Natural killer cell treated with Interleukin-12 subunit alpha and Interleukin-12 subunit beta and Interleukin-15 and Interleukin-18, amount 100 ng/mL, for 72 hours (primary cell): Measurements from ENCODE around the gene EGFL6. TPM values are rescaled to one million over a fixed set of nuclear protein-coding genes. Genes with fewer than 3 reads are reported as not detected.

Experiments
- ATAC-seq, 2 donors: fragments of 150-1000 bp; cut with Tn5 transposase in 1 of 2; sonication (Bioruptor Pico), chemical (Tn5 transposase) in 1 of 2; 2 replicates each; pipeline ENCODE4 v1.10.0; 2021
- DNase-seq: peaks from one replicate; pipeline ENCODE4 v3.0.0; 2022; ENCODE audit warnings: low spot score
- H3K27ac Mint-ChIP-seq, 2 donors: 1 replicate in 1 of 2; 2 replicates in 1 of 2; pipeline ENCODE4 v1.8.0; 2022; ENCODE audit warnings: mixed read lengths in 2 of 2, mild to moderate bottlenecking in 1 of 2, moderate library complexity in 1 of 2
- H3K27me3 Mint-ChIP-seq, 2 donors: 1 replicate in 1 of 2; 2 replicates in 1 of 2; pipeline ENCODE4 v1.8.0; 2022; ENCODE audit warnings: mixed read lengths in 2 of 2
- H3K36me3 Mint-ChIP-seq: one replicate; pipeline ENCODE4 v1.8.0; 2022; ENCODE audit warnings: mixed read lengths
- H3K4me1 Mint-ChIP-seq, 2 donors: 1 replicate in 1 of 2; 2 replicates in 1 of 2; pipeline ENCODE4 v1.8.0; 2022; ENCODE audit warnings: low read depth in 2 of 2, mixed read lengths in 2 of 2, mild to moderate bottlenecking in 1 of 2
- H3K4me3 Mint-ChIP-seq: one replicate; pipeline ENCODE4 v1.8.0; 2022; ENCODE audit warnings: mixed read lengths
- H3K9me3 Mint-ChIP-seq: 2 replicates; pipeline ENCODE4 v1.8.0; 2022; ENCODE audit warnings: mixed read lengths
- total RNA-seq, 2 donors: library from RNA; stranded (reverse); gene quantifications; one replicate each; pipeline ENCODE4 v1.2.3, GENCODE V29; 2022

EGFL6 gene
- total RNA-seq, 2 donors from 2014 or later: 3.2 to 5.0 TPM

DNA sequence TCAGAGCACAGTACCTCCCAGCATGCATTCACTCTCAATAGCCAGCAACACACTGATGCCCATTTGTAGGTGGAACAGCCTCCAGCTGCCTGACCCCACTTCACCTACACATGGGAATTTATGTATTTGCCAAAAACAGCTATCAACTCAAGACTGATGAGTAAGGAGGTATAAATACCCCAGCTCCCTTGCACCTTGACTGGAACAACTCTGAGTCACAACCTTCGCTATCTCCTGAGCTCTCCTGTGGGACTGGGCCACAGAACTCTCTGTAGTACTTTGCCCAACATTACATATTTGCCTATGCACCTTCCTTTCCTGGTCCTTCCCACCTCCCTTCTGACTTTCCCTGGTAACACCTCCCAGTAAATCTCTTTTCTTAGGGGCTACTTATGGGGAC is 16.5 kb upstream of the EGFL6 start:
- no peak overlapping the region for H3K27ac Mint-ChIP-seq
- peaks cover 7% of the 10 kb centered on the region for H3K36me3 Mint-ChIP-seq
- H3K4me1 Mint-ChIP-seq: peaks cover 8 to 19% of the 10 kb centered on the region in 2 donors
- no peak overlapping the region for H3K4me3 Mint-ChIP-seq
- DNase-seq: no peak
- ATAC-seq: no peak
- no peaks in the 10 kb centered on the region for H3K9me3 Mint-ChIP-seq
- H3K27me3 Mint-ChIP-seq: peaks cover 25 to 27% of the 10 kb centered on the region in 2 donors

DNA sequence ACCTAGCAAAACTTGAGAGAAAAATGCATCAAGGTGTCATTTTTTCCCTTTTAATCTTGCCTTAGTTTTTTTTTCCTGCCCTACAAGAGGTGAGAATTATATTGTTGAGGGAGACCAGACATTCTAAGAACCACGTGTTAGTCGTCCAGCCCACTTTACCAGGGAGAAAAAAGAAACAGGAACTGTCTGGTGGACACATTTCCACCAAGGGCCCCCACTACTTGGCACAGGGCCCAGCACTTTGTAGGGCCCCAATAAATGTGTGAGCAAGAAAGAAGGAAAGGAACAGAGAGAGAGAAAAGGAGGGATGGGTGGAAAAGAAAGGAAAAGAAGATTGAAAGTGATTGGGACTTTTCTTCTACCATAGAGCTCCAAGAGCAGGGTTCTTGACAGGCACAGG is 3.9 kb upstream of the EGFL6 start:
- H3K4me1 Mint-ChIP-seq: peaks cover 0 to 2% of the 10 kb centered on the region in 2 donors
- H3K4me3 Mint-ChIP-seq: no peak overlapping the region
- H3K36me3 Mint-ChIP-seq: no peaks in the 10 kb centered on the region
- H3K27ac Mint-ChIP-seq: no peak overlapping the region
- no peak for DNase-seq
- ATAC-seq: no peak
- H3K9me3 Mint-ChIP-seq: no peaks in the 10 kb centered on the region
- H3K27me3 Mint-ChIP-seq: peaks cover 0 to 54% of the 10 kb centered on the region in 2 donors

- Mint-ChIP-seq H3K27ac (no peak overlapping the region), H3K36me3 (no peaks in the 10 kb centered on the region), H3K4me3 (peak overlapping the region; percentile 44), H3K27me3 (peaks cover 0 to 45% of the 10 kb centered on the region in 2 donors), H3K4me1 (peaks cover 0 to 6% of the 10 kb centered on the region in 2 donors), H3K9me3 (no peaks in the 10 kb centered on the region)
- no peak for DNase-seq
- ATAC-seq: no peak
Observed at GRCh38 chrX:13570261-13570605, 832 bp downstream of the EGFL6 start.

GRCh38 chrX:13571136-13571535 is 1.7 kb downstream of the EGFL6 start:
- ATAC-seq (no peak), DNase-seq (no peak)
- Mint-ChIP-seq H3K4me1 (peaks cover 0 to 6% of the 10 kb centered on the region in 2 donors), H3K36me3 (no peaks in the 10 kb centered on the region), H3K27ac (no peak overlapping the region), H3K9me3 (no peaks in the 10 kb centered on the region), H3K4me3 (peak overlapping the region; percentile 6), H3K27me3 (peaks cover 0 to 40% of the 10 kb centered on the region in 2 donors)

DNA sequence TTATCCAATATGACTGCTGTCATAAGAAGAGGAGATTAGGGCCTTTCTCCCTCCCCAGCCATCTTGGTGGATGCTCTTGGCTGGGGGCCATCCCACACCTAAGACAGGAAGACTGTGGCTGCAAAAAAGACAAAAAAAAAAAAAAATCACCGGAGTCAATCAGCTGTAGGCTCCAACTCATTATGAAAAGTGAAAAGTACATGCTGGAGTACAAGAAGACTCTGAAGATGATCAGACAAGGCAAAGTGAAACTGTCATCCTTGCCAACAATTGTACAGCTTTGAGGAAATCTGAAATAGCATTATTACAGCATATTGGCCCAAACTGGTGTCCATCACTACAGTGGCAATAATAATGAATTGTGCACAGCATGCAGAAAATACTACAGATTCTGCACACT is 5.2 kb downstream of the EGFL6 start:
- H3K27ac Mint-ChIP-seq: no peak overlapping the region
- ATAC-seq (peak in 1 of 2 donors; percentile 49), DNase-seq (no peak)
- H3K9me3 Mint-ChIP-seq: no peaks in the 10 kb centered on the region
- no peak overlapping the region for H3K4me3 Mint-ChIP-seq
- H3K4me1 Mint-ChIP-seq: peaks cover 0 to 6% of the 10 kb centered on the region in 2 donors
- peaks cover 0 to 16% of the 10 kb centered on the region in 2 donors for H3K27me3 Mint-ChIP-seq
- no peaks in the 10 kb centered on the region for H3K36me3 Mint-ChIP-seq

GRCh38 chrX:13579661-13580060 is 10.3 kb downstream of the EGFL6 start:
- Mint-ChIP-seq H3K4me3 (no peak overlapping the region), H3K9me3 (no peaks in the 10 kb centered on the region), H3K36me3 (no peaks in the 10 kb centered on the region), H3K27ac (no peak overlapping the region), H3K4me1 (no peaks in the 10 kb centered on the region), H3K27me3 (peaks cover 25 to 29% of the 10 kb centered on the region in 2 donors)
- ATAC-seq (no peak), DNase-seq (no peak)

DNA sequence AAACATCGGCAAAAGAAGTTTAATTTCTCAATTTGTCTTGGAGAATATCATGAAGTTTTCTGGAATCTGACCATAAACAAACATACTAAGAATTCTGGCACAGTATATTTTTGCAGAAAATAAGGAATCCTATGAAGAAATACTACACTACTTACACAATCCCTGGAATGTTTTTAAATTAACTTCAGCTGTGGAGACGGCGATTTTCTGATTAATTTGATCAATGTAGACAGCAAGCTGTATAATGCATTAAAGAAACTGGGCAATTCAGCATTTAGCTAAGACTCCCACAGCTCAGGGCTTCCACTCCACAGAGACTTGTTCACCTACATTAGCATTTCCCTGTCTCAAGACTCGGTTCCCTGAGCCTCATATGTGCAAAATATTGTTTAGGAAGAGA is 12.2 kb downstream of the EGFL6 start:
- Mint-ChIP-seq H3K36me3 (no peaks in the 10 kb centered on the region), H3K4me3 (no peak overlapping the region), H3K4me1 (no peaks in the 10 kb centered on the region), H3K27ac (no peak overlapping the region), H3K27me3 (peaks cover 36 to 39% of the 10 kb centered on the region in 2 donors), H3K9me3 (no peaks in the 10 kb centered on the region)
- DNase-seq: no peak
- ATAC-seq: no peak

DNA sequence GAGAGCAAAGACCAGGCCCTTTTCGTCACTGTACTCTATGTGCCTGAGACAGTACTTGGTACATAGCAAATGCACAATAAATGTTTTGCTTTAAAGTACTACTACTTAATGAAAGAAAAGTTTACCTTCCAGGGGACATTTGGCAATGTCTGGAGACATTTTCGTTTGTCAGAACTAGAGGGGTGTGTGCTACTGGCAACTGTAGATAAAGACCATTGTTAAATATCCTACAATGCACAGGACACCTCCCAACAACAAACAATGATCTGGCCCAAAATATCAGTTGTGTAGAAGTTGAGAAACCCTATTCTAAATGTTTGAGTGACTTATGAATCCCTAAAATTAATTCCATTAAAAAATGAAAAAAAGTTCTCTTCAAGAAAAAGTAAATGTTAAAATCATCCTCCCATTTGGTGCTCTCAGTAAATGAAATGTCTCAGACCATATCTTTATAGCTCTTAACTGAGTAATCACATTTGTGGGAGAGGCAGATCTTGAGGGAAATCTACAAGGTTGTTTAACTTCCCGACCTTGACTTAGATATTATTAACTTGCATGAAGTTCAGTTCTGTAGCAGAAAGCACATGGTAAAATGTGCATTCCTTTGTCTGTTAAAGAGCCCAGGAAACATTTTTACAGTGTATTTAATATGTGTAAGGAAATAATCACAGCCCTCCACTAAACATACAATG is 18.5 kb downstream of the EGFL6 start:
- H3K27me3 Mint-ChIP-seq: peaks cover 29 to 38% of the 10 kb centered on the region in 2 donors
- no peaks in the 10 kb centered on the region for H3K36me3 Mint-ChIP-seq
- H3K4me1 Mint-ChIP-seq: no peaks in the 10 kb centered on the region
- ATAC-seq: no peak
- H3K27ac Mint-ChIP-seq: no peak overlapping the region
- no peak overlapping the region for H3K4me3 Mint-ChIP-seq
- H3K9me3 Mint-ChIP-seq: no peaks in the 10 kb centered on the region
- no peak for DNase-seq

- ATAC-seq (no peak), DNase-seq (no peak)
- Mint-ChIP-seq H3K27ac (no peak overlapping the region), H3K36me3 (no peaks in the 10 kb centered on the region), H3K4me1 (no peaks in the 10 kb centered on the region), H3K27me3 (peaks cover 18 to 35% of the 10 kb centered on the region in 2 donors), H3K4me3 (no peak overlapping the region), H3K9me3 (no peaks in the 10 kb centered on the region)
Observed at GRCh38 chrX:13590207-13590606, 20.8 kb downstream of the EGFL6 start.

DNA sequence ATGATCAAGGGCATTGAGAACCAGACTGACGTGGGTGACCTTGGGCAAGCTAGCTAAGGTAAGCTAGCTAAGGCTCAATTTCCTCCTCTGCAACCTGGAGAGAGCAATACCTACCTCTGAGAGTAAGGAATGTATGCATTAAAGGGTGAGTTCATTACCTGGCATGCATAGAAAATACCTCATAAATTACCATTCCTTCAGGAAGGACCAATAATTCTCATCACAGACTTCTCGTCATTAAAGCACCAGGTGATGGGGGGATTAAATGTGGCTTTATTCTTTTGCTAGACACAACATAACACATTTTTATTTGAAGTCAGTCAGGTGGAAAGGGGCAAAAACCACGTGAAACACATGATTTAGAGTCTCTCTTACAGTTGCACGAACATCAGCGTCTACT is 21.5 kb downstream of the EGFL6 start:
- no peak for ATAC-seq
- DNase-seq: no peak
- Mint-ChIP-seq H3K27ac (no peak overlapping the region), H3K9me3 (no peaks in the 10 kb centered on the region), H3K4me3 (no peak overlapping the region), H3K36me3 (no peaks in the 10 kb centered on the region), H3K27me3 (peaks cover 15 to 32% of the 10 kb centered on the region in 2 donors), H3K4me1 (no peaks in the 10 kb centered on the region)

GRCh38 chrX:13597874-13598273 is 28.5 kb downstream of the EGFL6 start:
- DNase-seq (no peak), ATAC-seq (no peak)
- Mint-ChIP-seq H3K27me3 (peaks cover 7 to 17% of the 10 kb centered on the region in 2 donors), H3K4me1 (no peaks in the 10 kb centered on the region), H3K9me3 (no peaks in the 10 kb centered on the region), H3K4me3 (no peak overlapping the region), H3K27ac (no peak overlapping the region), H3K36me3 (no peaks in the 10 kb centered on the region)

- ATAC-seq (no peak), DNase-seq (no peak)
- H3K36me3 Mint-ChIP-seq: no peaks in the 10 kb centered on the region
- H3K9me3 Mint-ChIP-seq: no peaks in the 10 kb centered on the region
- no peak overlapping the region for H3K4me3 Mint-ChIP-seq
- no peaks in the 10 kb centered on the region for H3K4me1 Mint-ChIP-seq
- H3K27ac Mint-ChIP-seq: no peak overlapping the region
- peaks cover 0 to 10% of the 10 kb centered on the region in 2 donors for H3K27me3 Mint-ChIP-seq
Observed at GRCh38 chrX:13598877-13599276, 29.5 kb downstream of the EGFL6 start.

DNA sequence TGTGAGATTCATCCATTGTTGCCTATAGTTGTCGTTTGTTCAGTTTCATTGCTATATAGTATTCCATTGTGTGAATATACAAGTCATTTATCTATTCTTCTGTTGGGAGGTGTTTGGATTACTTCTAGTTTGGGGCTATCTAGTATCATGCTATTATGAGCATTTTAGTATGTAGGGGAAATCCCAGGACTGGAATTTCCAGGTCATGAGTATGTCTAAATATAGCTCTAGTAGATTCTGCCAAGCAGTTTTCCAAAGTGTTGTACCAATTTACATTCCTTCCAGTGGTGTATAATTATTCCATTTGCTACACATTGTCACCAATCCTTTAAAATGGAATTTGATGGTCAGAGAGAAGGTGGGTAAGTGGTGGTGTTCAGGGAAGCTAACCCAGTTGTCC is 30.1 kb downstream of the EGFL6 start:
- Mint-ChIP-seq H3K27ac (no peak overlapping the region), H3K4me1 (no peaks in the 10 kb centered on the region), H3K27me3 (peaks cover 0 to 7% of the 10 kb centered on the region in 2 donors), H3K4me3 (no peak overlapping the region), H3K9me3 (no peaks in the 10 kb centered on the region), H3K36me3 (no peaks in the 10 kb centered on the region)
- ATAC-seq (no peak), DNase-seq (no peak)

DNA sequence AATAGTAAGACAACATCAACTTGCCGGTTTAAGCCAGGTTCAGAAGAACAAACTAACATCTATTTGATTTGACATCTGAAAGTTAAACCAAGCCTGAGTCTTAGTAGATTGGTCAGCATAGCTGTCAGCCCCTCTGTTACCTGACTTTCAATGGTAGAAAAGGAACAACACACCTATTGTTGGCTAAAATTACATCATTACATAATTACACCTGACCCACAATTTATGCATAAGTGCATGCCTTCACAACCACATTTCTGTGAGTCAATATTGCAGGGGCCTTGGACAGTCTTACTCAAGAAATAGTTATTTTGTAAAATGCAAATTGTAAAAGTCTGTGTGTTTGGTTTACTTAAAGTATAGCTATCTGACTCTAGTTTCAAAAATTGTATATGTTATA is 36.2 kb downstream of the EGFL6 start:
- Mint-ChIP-seq H3K27ac (no peak overlapping the region), H3K36me3 (no peaks in the 10 kb centered on the region), H3K9me3 (no peaks in the 10 kb centered on the region), H3K27me3 (peaks cover 0 to 8% of the 10 kb centered on the region in 2 donors), H3K4me3 (no peak overlapping the region), H3K4me1 (no peaks in the 10 kb centered on the region)
- ATAC-seq (no peak), DNase-seq (no peak)
